ENCODE results near the gene LSMEM2.

DNA sequence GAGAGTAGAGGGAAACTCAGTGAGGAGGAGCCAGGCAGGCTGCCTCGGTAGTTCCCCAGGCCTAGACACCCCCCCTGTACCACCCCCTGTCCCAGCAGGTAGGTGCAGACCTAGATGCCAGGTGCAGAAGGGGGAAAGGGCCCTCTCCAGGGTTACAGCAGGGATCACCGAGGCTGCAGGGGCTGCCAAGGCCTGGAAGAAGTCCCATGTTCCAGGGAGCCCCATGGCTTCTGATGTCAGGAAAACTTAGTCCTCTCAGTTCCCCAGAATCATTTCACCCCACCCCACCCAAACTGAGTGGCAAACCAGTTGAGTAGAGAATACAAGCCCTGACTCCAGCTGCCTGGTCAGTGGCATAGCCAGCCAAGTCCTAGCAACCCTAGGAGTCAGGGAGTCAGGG lies 17.4 kb upstream of the LSMEM2 start:
- TF ChIP-seq, protein P1, sequence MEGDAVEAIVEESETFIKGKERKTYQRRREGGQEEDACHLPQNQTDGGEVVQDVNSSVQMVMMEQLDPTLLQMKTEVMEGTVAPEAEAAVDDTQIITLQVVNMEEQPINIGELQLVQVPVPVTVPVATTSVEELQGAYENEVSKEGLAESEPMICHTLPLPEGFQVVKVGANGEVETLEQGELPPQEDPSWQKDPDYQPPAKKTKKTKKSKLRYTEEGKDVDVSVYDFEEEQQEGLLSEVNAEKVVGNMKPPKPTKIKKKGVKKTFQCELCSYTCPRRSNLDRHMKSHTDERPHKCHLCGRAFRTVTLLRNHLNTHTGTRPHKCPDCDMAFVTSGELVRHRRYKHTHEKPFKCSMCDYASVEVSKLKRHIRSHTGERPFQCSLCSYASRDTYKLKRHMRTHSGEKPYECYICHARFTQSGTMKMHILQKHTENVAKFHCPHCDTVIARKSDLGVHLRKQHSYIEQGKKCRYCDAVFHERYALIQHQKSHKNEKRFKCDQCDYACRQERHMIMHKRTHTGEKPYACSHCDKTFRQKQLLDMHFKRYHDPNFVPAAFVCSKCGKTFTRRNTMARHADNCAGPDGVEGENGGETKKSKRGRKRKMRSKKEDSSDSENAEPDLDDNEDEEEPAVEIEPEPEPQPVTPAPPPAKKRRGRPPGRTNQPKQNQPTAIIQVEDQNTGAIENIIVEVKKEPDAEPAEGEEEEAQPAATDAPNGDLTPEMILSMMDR (IDR thresholded peaks at IDR 0.05), result no peak
- TF ChIP-seq POLR2A (IDR thresholded peaks at IDR 0.05) (no peak), POLR2AphosphoS5 (IDR thresholded peaks at IDR 0.05) (no peak)
